NCI-H510A treated with DMSO at 0.1 percent for 48 hours (cell line): ENCODE data around the gene LRMDA.

Source experiments
- DNase-seq: peaks from one replicate; lab custom pipeline; 2025; lab: John Stamatoyannopoulos, UW

The LRMDA gene

GRCh38 chr10:76209135-76209534, 777.7 kb downstream of the LRMDA start:
- DNase-seq = no peak

GRCh38 chr10:76210211-76210610, 778.8 kb downstream of the LRMDA start:
- no peak for DNase-seq

DNA sequence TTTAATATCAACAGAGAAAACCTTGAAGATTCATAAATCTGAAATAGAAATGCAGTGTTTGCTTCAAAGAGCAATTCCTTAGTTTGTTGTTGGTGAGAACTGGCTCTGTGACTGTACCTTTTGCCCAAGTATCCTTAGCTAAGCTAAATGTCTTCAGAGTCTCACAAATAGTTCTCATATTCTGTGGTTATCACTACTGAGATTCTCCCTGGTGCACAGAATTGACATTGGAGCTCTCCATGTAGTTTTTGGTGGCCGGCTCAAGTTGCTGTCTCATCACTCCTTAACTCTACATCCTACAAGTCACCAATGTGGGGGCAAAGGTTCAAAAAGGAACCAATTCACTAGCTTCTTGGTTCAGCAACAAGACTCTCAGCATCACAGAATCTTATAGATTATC, 780.3 kb downstream of the LRMDA start:
- no peak for DNase-seq

GRCh38 chr10:76213876-76214275, 782.5 kb downstream of the LRMDA start:
- no peak for DNase-seq

DNA sequence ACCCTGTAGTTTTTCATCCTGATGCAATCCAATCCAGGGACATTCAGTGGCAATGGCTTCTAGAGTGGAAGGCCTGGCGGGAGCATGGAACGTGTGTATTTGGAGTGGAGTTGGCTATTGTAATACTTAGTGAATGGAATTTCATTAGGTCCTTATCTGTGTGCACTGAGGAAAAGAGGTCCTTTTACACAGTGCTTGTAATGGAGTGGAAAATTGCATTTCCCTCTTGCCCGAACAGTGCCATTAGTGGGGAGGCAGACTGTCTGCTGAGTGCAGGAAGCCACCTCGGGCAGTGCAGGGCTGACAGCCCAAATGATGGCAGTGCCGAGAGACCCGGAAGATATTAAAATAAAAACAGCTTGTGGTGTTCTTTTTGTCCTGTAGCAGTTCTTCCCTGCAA, 786.6 kb downstream of the LRMDA start:
- DNase-seq = no peak

DNA sequence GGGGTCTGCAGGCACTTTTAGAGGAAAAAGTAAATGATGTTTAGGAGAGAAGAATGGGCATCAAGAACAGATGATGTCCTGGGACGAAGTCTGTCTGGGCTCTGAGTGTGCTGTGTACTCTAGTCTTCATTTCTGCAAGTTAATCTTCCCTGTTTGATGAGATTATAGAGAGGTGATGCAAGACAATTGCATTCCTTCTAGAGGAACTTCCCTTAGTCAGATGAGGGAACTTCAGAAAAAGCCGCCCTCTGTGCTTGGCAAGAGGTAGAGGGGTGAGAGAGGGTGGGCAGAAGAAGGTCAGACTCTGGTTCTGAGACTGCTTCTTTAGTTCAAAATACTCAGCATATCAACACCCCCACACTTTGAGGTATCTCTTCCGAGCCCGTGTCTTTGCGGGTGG, 797.9 kb downstream of the LRMDA start:
- DNase-seq = no peak

DNA sequence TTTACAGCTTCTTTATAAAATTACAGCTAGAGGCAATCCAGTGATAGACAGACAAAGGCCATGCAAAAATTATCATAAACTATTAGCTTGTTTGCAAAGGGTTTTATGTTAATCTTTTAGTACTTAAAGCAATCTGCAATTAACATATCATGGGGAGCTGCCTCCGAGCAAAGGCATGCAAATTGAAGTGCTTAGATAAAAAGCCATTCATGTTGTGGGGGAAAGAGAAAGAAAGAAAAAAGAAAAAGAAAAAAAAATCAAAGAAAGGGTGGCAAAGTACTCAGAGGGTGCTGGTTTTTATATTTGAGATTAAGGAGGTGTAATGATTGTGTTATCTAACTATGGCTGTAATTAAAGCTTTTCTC, 799.5 kb downstream of the LRMDA start:
- no peak for DNase-seq

DNA sequence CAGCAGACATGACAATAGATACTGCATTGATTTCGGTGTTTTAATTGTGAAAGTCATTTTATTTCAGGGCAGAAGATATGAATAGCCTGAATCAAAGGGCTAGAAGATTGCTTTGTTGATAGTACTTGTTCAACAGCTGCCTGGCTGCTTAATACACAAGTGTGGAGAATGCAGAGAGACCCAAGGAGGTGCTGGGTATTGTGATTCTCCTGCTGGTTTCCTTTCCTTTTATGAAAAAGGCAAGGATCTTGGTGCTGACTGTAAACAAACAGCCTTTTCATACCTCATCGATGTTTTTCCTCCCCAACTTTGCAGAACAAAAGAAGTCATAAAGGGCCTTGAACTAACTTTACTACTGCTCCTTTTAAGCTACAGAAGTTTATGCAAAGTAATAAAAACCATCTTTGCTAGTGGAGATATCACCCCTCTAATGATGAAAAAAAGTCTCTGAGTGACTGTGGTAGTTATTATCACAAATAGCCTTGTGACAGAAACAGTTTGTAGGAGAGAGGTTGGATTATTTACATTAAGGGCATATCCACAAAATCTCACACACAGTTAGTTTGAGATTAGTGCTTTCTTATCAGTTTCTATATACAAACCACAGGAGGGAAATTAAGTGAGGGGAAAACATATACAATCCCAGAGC, 800.0 kb downstream of the LRMDA start:
- DNase-seq = no peak

- DNase-seq = no peak
Observed at GRCh38 chr10:76234499-76235226, 803.2 kb downstream of the LRMDA start.

DNA sequence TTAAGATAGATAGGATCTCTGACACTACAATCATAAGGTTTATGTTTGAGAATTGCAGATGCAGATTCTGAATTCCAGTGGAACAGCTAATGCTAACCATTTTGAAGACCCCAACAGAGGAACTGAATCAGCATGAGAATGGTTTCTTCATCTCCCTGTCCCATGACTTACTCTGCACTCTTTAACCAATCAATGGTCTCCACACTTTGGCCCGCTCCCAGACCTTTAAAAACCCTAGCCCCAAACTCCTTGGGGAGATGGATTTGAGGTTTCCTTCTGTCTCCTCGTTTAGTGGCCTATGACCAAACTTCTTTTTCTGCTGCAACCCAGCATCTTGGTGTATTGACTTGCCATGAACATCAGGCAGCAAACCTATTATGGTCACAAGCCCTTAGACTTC, 804.9 kb downstream of the LRMDA start:
- no peak for DNase-seq

DNA sequence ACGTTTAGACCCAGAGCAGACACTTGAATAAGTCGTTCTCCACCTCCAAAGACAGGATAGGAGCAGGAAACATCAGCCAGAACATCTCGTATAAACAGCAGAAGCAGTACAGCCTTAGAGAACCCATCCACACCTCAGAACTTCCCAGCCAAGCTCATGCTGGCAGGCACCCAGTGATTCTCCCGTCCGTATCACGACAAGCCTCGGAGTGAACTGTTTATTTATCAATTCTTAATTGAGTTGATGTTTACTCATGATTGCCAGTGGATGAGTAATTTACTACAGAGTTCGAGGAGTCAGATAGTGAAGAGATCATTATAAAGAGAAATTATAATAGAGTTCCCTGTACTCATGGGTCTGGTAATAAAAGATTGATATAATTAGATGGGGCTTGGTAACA, 811.5 kb downstream of the LRMDA start:
- peak; percentile 7 for DNase-seq

DNA sequence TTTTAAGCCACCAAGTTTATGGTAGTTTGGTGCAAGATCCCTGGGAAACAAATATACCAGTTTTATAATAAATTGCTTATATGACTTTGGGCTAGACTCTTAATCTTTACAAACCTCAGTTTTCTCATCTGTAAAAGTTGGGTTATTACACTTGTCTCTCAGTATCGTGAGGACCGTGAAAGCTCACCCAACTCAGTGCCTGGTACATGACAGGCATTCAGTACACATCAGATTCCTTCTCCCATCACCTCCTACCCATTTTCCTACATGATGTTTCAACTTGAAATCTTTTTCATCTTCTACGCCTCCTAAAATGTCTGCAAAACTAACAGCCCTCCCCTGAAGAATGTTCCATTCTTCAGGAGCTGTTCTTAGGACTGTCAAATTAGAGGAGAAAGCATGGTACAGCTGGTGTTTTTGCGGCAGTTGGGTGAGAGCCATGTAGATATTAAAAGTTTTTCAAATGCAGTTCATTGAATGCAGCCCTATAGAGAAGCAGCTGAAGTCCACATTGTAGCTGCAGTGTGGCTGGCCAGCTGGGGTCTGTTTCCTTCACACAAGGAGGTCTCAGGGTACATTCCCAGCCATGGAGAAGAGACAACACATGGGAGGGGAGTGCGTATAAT, 812.8 kb downstream of the LRMDA start:
- no peak for DNase-seq

- DNase-seq = no peak
Observed at GRCh38 chr10:76245951-76246495, 814.6 kb downstream of the LRMDA start.

GRCh38 chr10:76248649-76249200, 817.3 kb downstream of the LRMDA start:
- DNase-seq = no peak

DNA sequence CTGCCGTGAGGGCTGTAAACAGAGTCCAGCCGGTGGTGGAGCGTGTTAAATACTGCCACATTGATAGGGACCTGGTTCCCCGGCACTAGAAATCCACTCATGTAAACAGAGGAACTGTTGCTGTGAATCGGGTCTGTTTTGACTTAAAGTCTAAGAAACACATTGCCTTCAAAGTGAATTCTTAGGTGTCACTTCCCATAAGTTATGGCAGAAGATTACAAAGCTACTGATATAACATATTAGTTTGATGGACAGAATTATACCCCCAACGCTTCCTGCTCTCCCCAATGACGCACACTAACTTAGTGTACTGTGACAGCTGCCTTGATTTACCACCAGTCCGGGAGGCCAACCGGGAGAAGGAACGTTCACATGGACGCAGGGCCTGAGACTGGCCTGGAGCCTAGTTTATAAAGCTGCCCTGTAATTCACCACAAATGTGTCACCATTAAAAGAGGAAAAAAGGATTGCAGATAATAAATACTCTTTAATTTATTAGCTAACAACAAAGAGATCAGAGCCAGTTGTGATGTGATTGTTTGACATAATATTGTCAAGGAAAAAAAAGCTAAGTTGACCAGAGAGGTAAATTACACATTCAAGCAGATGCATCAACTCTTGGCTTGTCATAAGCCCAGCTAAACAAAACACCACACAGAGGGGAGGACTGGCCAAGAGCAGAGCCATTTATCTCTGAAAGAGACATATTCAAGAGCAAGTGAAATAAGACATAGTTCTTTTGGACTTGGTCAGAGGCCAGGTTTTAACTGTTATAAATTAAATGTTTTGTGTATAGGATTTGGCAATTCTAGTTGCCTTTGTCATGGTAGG, 820.6 kb downstream of the LRMDA start:
- no peak for DNase-seq

GRCh38 chr10:76252733-76253132, 821.3 kb downstream of the LRMDA start:
- no peak for DNase-seq

GRCh38 chr10:76255241-76255640, 823.8 kb downstream of the LRMDA start:
- no peak for DNase-seq

DNA sequence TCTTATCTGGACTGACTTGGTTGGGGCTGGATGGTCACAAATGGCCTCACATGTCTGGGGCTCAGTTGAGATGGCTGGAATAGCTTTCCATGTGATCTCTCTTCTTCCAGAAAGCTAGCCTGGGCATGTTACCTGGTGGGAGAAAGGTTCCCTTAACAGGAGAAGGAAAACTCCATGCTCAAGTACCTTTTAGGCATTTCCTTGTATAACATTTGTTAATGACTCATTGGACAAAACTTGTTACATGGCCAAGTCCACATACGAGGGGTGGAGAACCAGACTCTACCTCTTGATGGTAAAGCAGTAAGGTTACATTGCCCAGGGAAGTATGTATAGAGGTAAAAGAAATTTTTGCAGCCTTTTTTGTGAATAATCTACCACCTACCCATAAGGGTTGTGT, 826.4 kb downstream of the LRMDA start:
- no peak for DNase-seq

DNA sequence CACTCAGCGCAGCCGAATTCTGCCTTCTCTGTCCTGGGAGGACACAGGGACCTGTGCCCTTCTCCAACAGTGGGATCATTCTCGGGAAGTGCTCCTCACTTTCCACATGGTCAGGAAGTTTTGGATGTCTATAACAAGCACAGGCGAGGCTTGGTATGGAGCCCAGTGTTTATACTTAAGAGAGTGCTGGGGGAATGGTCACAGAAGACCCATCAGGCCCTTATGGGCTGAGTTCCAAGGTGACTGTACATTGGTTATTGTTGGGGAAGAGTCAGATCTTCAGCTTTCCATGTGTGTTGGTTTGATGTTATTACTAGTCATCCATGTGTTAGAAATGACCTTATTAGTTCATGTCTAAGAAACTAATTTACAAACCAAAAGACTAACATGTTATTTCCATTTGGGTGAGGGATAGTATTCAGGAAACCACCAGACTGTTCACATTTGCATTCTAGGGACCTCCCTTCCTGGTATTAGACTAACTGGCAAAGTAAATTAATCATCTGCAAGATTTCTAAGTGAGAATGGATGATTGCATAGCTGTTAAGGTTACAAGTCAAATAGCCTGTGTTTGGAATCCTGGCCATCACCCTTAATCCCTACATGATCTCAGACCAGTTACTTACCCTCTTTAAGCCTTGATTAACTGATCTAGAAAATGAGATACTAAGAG, 834.2 kb downstream of the LRMDA start:
- no peak for DNase-seq

- DNase-seq = no peak
Observed at GRCh38 chr10:76268530-76268929, 837.1 kb downstream of the LRMDA start.

DNA sequence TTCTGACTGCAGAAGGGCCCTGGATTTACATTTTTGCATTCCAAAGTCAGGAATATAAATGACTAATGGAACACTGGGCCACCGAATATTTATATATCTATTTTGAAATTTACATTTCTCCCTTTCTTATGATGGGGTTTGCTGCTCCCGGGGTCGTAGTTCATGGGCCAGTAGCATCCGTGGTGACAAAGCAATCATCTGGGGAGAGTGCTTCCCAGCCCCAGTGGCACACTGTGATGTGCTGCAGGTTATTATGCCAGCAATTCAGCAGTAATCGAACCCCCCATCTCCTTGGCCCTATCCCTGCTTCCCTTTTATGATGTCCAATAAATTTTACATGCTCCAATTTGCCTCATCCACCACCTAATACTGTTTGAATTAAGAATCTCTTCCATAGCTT, 837.5 kb downstream of the LRMDA start:
- no peak for DNase-seq
